ENCODE data around the gene NAPB.
A peak's percentile ranks its signal among the peaks of the same experiment; 100 is the strongest.

DNA sequence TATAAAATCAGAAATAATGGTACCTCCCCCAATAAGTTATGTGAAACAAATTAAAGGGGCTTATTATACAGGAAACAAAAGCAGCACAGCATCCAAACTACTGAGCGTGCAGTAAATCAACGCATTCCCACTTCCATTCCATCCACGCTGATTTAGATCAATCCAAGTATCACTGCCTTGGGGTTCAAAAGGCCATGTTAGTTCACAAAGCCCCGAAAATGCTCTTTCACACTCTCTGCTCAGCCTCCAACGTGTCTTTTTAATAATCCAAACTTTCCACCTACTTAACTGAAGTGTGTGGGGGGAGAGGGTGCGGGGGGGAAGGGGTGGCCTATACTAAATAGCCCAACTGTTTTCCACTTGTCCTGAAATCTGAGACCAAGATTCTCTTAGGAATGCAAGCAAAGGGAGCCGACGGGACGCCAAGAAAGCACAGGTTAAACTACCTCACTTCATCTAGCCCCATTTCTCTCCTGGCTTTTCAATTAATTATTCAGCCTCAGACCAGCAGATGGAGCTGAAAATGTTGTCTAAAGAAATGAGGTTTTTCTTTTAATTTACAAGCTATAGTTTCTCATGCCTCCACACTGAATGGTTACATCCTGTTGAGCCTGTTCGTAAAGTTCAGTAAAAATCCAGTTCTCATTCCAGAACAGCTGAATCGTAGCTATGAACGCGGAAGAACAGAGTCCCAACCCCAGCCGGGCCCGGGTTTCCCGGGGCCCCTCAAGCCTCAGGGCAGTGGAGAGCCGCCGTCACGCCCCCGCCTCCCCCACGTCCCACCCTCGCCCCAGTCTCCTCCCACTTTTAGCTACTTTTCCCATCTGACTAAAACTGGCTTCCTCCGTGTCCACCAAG lies 71.7 kb downstream of the NAPB start:
- TF ChIP-seq POLR2AphosphoS5 (IDR thresholded peaks at IDR 0.05; ENCODE audit: low read depth, low read length) (no peak), TCF7L2 (IDR thresholded peaks at IDR 0.05; ENCODE audit: low read depth, low read length) (no peak)
- TF ChIP-seq, protein P1, sequence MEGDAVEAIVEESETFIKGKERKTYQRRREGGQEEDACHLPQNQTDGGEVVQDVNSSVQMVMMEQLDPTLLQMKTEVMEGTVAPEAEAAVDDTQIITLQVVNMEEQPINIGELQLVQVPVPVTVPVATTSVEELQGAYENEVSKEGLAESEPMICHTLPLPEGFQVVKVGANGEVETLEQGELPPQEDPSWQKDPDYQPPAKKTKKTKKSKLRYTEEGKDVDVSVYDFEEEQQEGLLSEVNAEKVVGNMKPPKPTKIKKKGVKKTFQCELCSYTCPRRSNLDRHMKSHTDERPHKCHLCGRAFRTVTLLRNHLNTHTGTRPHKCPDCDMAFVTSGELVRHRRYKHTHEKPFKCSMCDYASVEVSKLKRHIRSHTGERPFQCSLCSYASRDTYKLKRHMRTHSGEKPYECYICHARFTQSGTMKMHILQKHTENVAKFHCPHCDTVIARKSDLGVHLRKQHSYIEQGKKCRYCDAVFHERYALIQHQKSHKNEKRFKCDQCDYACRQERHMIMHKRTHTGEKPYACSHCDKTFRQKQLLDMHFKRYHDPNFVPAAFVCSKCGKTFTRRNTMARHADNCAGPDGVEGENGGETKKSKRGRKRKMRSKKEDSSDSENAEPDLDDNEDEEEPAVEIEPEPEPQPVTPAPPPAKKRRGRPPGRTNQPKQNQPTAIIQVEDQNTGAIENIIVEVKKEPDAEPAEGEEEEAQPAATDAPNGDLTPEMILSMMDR (IDR thresholded peaks at IDR 0.05) = peak; percentile 60
